ENCODE measurements around the gene MYCBP2.

DNA sequence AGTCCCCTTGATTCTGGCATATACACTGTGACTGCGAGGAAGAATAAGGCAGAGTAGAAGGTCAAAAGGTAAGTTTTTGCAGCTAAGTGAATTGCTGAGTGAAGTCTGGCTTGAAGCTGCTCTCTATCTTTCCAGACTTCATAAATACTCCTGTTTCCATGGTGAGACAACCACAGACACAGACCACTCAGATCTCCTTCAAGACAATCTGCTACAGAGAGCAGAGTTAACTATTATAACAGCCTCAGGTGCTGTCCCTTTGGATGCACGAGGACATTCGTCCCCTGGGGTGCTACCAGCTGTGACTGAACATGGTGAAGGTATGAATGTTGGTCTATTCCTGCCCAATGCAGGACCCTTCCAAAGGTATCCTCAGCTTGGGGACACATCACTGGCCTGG, 104.0 kb downstream of the MYCBP2 start:
- TF ChIP-seq POLR2A (IDR thresholded peaks at IDR 0.05) = no peak
- TF ChIP-seq, protein P1, sequence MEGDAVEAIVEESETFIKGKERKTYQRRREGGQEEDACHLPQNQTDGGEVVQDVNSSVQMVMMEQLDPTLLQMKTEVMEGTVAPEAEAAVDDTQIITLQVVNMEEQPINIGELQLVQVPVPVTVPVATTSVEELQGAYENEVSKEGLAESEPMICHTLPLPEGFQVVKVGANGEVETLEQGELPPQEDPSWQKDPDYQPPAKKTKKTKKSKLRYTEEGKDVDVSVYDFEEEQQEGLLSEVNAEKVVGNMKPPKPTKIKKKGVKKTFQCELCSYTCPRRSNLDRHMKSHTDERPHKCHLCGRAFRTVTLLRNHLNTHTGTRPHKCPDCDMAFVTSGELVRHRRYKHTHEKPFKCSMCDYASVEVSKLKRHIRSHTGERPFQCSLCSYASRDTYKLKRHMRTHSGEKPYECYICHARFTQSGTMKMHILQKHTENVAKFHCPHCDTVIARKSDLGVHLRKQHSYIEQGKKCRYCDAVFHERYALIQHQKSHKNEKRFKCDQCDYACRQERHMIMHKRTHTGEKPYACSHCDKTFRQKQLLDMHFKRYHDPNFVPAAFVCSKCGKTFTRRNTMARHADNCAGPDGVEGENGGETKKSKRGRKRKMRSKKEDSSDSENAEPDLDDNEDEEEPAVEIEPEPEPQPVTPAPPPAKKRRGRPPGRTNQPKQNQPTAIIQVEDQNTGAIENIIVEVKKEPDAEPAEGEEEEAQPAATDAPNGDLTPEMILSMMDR (IDR thresholded peaks at IDR 0.05) = no peak
